ENCODE results near the gene ANKRD33B.

Gene ANKRD33B

GRCh38 chr5:10705747-10706146 lies 141.9 kb downstream of the ANKRD33B start:
- no peak for DNase-seq

GRCh38 chr5:10706326-10706725 lies 142.5 kb downstream of the ANKRD33B start:
- no peak for DNase-seq

All from stimulated activated CD4-positive, alpha-beta T cell treated with anti-CD3 and anti-CD28 coated beads, Interleukin-15, amount 100 ng/mL, for 24 hours (primary cell).